ENCODE measurements around the gene EXOSC10.
"Not testable (repeated sequence)": the region's sequence is repeated elsewhere in the genome, so short reads cannot be mapped to it uniquely, and the experiment has no call there.

EXOSC10 gene

DNA sequence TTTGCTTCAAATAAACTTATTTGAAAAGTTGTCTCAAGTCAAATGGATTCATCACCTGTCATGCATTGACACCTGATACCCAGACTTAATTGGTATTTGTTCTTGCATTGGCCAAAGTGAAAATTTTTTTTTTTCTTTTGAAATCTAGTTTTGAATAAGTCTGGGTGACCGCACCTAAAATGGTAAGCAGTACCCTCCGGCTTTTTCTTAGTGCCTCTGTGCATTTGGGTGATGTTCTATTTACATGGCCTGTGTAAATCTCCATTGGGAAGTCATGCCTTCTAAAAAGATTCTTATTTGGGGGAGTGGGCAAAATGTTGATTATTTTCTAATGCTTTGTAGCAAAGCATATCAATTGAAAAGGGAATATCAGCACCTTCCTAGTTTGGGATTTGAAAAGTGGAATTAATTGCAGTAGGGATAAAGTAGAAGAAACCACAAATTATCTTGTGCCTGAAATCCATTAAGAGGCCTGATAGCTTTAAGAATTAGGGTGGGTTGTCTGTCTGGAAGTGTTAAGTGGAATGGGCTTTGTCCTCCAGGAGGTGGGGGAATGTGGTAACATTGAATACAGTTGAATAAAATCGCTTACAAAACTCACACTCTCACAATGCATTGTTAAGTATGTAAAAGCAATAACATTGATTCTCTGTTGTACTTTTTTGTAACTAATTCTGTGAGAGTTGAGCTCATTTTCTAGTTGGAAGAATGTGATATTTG is 75.4 kb downstream of the EXOSC10 start:
- no peaks in the 10 kb centered on the region for H3K27me3 ChIP-seq
- TF ChIP-seq, protein P1, sequence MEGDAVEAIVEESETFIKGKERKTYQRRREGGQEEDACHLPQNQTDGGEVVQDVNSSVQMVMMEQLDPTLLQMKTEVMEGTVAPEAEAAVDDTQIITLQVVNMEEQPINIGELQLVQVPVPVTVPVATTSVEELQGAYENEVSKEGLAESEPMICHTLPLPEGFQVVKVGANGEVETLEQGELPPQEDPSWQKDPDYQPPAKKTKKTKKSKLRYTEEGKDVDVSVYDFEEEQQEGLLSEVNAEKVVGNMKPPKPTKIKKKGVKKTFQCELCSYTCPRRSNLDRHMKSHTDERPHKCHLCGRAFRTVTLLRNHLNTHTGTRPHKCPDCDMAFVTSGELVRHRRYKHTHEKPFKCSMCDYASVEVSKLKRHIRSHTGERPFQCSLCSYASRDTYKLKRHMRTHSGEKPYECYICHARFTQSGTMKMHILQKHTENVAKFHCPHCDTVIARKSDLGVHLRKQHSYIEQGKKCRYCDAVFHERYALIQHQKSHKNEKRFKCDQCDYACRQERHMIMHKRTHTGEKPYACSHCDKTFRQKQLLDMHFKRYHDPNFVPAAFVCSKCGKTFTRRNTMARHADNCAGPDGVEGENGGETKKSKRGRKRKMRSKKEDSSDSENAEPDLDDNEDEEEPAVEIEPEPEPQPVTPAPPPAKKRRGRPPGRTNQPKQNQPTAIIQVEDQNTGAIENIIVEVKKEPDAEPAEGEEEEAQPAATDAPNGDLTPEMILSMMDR (IDR thresholded peaks at IDR 0.05), result no peak
- intact Hi-C loops (cut with DNase I; ENCODE audit: low total_unique reads), result no loop called here

GRCh38 chr1:11023201-11023600 is 76.5 kb downstream of the EXOSC10 start:
- H3K36me3 ChIP-seq, result peaks cover 89 to 93% (median 93%) of the 10 kb centered on the region in 3 donors
- intact Hi-C loops (cut with DNase I; ENCODE audit: low total_unique reads), result no loop called here
- no peaks in the 10 kb centered on the region for H3K9me3 ChIP-seq
- peaks cover 0 to 3% (median 0%) of the 10 kb centered on the region in 4 donors for H3K4me1 ChIP-seq
- H3K27me3 ChIP-seq, result no peaks in the 10 kb centered on the region
- no peak overlapping the region for H3K27ac ChIP-seq
- DNase-seq, result no peak
- no peak overlapping the region for H3K4me3 ChIP-seq
- TF ChIP-seq, protein P1 (IDR thresholded peaks at IDR 0.05), result no peak

More for the DNA sequence above, 75.4 kb downstream of the EXOSC10 start:
- H3K9me3 ChIP-seq, result no peaks in the 10 kb centered on the region
- DNase-seq, result no peak
- H3K4me3 ChIP-seq, result no peak overlapping the region
- H3K36me3 ChIP-seq, result peaks cover 77 to 87% (median 83%) of the 10 kb centered on the region in 3 donors
- peaks cover 0 to 2% (median under 1%) of the 10 kb centered on the region in 4 donors for H3K4me1 ChIP-seq
- no peak overlapping the region for H3K27ac ChIP-seq

DNA sequence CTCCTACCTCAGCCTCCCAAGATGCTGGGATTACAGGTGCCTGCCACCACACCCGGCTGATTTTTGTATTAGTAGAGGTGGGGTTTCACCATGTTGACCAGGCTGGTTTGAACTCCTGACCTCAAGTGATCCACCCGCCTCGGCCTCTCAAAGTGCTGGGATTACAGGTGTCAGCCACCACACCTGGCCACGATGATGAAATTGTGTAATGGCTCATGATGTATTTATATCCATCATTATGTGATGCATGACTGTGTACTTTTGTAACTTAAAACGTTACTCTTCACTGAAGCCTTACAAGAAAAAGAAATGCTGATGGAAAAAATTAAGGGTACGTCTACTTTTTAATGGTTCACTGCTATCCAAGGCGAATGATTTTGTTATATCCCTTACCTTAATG is 79.7 kb downstream of the EXOSC10 start:
- intact Hi-C loops (cut with DNase I; ENCODE audit: low total_unique reads), result no loop called here
- Histone ChIP-seq H3K36me3 (peaks cover 93 to 100% (median 99%) of the 10 kb centered on the region in 3 donors), H3K27ac (no peak overlapping the region), H3K27me3 (no peaks in the 10 kb centered on the region), H3K9me3 (no peaks in the 10 kb centered on the region), H3K4me1 (peaks cover 0 to 18% (median 14%) of the 10 kb centered on the region in 4 donors), H3K4me3 (no peak overlapping the region)
- TF ChIP-seq, protein P1 (IDR thresholded peaks at IDR 0.05), result no peak
- DNase-seq, result no peak

- intact Hi-C loops (cut with DNase I; ENCODE audit: low total_unique reads); DNase-seq; H3K27me3 ChIP-seq; H3K27ac ChIP-seq; H3K9me3 ChIP-seq; H3K4me3 ChIP-seq: not testable (repeated sequence)
- H3K36me3 ChIP-seq, result peaks cover 93 to 100% (median 99%) of the 10 kb centered on the region in 3 donors
- peaks cover 0 to 24% (median 20%) of the 10 kb centered on the region in 4 donors for H3K4me1 ChIP-seq
Observed at GRCh38 chr1:11019358-11019757, 80.3 kb downstream of the EXOSC10 start.
